Esophagus squamous epithelium (tissue), 5 donors: ENCODE measurements around the gene BRSK2. TPM values are rescaled to one million over a fixed set of nuclear protein-coding genes. Genes with fewer than 3 reads are reported as not detected.
"Not testable (repeated sequence)": the region's sequence is repeated elsewhere in the genome, so short reads cannot be mapped to it uniquely, and the experiment has no call there.

Experiments
- DNase-seq: peaks from one replicate; lab custom pipeline; 2025; lab: John Stamatoyannopoulos, UW
- H3K27ac ChIP-seq, 4 donors: fragments of 200-600 bp; sonication (generic); one replicate each; pipeline ENCODE4 v1.5.1; 2016 to 2019; ENCODE audit warnings: mild to moderate bottlenecking in 1 of 4
- H3K27me3 ChIP-seq, 4 donors: fragments of 200-600 bp; sonication (generic); 1 replicate in 3 of 4; 2 replicates in 1 of 4; pipeline versions ENCODE4 v1.5.1 to v1.6.0; 2017 to 2021; ENCODE audit warnings: antibody characterized with exemption in 1 of 4
- H3K36me3 ChIP-seq, 3 donors: fragments of 200-600 bp; sonication (generic); one replicate each; pipeline ENCODE4 v1.5.1; 2016 to 2019
- H3K4me1 ChIP-seq, 3 donors: fragments of 200-600 bp; sonication (generic); one replicate each; pipeline ENCODE4 v1.5.1; 2017 to 2019
- H3K4me3 ChIP-seq, 4 donors: fragments of 200-600 bp; sonication (generic); 1 replicate in 3 of 4; 2 replicates in 1 of 4; pipeline ENCODE4 v1.5.1; 2016 to 2019; ENCODE audit warnings: mild to moderate bottlenecking in 2 of 4, moderate library complexity in 1 of 4
- H3K9me3 ChIP-seq, 3 donors: fragments of 200-600 bp; sonication (generic); one replicate each; pipeline ENCODE4 v1.5.1; 2016 to 2019
- POLR2A ChIP-seq, 4 donors: fragments of 450-650 bp; IDR thresholded peaks; one replicate each; pipeline ENCODE4 v1.6.1; 2017; ENCODE audit warnings: antibody characterized with exemption in 4 of 4, mild to moderate bottlenecking in 4 of 4, moderate library complexity in 3 of 4
- WGBS, 2 donors: methylation state at CpG; one replicate each; pipeline ENCODE4 v1.1.5; 2018; 5-methylcytosine and 5-hydroxymethylcytosine counted together
- intact Hi-C: fragments of 100-400 bp; cut with DNase I; formaldehyde crosslinking; loops from one replicate; pipeline ENCODE4 v1.15.0; 2022
- total RNA-seq, 4 donors: library from RNA; depleted of rRNA; stranded (reverse); fragments of >200 nt; gene quantifications; one replicate each; pipeline ENCODE4 v1.1.0, GENCODE V29; 2016
- TF ChIP-seq, protein P1 (sequence below), 6 experiments: fragments of 450-650 bp in 4 of 6; fragments of 200-600 bp in 2 of 6; sonication (generic) in 2 of 6; IDR thresholded peaks; one replicate each; pipeline ENCODE4 v1.5.1; 2016 to 2019; ENCODE audit warnings: antibody characterized with exemption in 6 of 6, mild to moderate bottlenecking in 4 of 6, moderate library complexity in 4 of 6
- donor health status: DM: yes; HTN: yes; CAD: no.

BRSK2 gene
- total RNA-seq, 4 donors from 2014 or later = 0.23 to 1.3 (median 0.35) TPM; not detected in 1

- TF ChIP-seq, protein P1, sequence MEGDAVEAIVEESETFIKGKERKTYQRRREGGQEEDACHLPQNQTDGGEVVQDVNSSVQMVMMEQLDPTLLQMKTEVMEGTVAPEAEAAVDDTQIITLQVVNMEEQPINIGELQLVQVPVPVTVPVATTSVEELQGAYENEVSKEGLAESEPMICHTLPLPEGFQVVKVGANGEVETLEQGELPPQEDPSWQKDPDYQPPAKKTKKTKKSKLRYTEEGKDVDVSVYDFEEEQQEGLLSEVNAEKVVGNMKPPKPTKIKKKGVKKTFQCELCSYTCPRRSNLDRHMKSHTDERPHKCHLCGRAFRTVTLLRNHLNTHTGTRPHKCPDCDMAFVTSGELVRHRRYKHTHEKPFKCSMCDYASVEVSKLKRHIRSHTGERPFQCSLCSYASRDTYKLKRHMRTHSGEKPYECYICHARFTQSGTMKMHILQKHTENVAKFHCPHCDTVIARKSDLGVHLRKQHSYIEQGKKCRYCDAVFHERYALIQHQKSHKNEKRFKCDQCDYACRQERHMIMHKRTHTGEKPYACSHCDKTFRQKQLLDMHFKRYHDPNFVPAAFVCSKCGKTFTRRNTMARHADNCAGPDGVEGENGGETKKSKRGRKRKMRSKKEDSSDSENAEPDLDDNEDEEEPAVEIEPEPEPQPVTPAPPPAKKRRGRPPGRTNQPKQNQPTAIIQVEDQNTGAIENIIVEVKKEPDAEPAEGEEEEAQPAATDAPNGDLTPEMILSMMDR (IDR thresholded peaks at IDR 0.05) = no peak
- no peak for TF ChIP-seq POLR2A (IDR thresholded peaks at IDR 0.05)
- no peak for DNase-seq
- H3K4me3 ChIP-seq = no peak overlapping the region
- WGBS, 2 donors = 51% methylated on average over 3 of the region's 13 CpGs; no CpG with 5 or more reads in 1 of the 2 donors
- no peaks in the 10 kb centered on the region for H3K4me1 ChIP-seq
- H3K36me3 ChIP-seq = no peaks in the 10 kb centered on the region
- H3K9me3 ChIP-seq = peaks cover 0 to 12% (median 0%) of the 10 kb centered on the region in 3 donors
- H3K27me3 ChIP-seq = peaks cover 0 to 55% (median 0%) of the 10 kb centered on the region in 4 donors
- intact Hi-C loops = no loop called here
- H3K27ac ChIP-seq = no peak overlapping the region
Measured at GRCh38 chr11:1411301-1411700, 21.6 kb downstream of the BRSK2 start.

DNA sequence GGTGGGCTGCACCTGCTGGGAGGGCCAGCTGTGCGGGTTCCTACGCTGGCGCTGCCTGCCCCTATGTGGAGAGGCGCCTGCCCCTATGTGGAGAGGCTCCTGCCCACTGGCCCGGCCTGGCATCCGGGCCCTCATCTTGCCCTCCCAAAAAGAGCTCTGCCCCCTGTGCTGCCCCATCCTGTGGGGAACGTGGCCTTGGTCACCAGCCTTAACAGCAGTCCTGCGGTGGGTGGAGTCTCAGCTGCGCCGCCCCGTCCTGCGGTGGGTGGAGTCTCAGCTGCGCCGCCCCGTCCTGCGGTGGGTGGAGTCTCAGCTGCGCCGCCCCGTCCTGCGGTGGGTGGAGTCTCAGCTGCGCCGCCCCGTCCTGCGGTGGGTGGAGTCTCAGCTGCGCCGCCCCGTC, 22.0 kb downstream of the BRSK2 start:
- H3K36me3 ChIP-seq, H3K27ac ChIP-seq, H3K4me1 ChIP-seq, DNase-seq, intact Hi-C loops, H3K4me3 ChIP-seq: not testable (repeated sequence)
- Histone ChIP-seq H3K27me3 (peaks cover 0 to 52% (median 0%) of the 10 kb centered on the region in 4 donors), H3K9me3 (peaks cover 0 to 17% (median 3%) of the 10 kb centered on the region in 3 donors)
- WGBS, 2 donors = no CpG with 5 or more reads among the region's 27 CpGs

- no peak overlapping the region for H3K27ac ChIP-seq
- TF ChIP-seq, protein P1 (IDR thresholded peaks at IDR 0.05) = no peak
- no peak for TF ChIP-seq POLR2A (IDR thresholded peaks at IDR 0.05)
- WGBS, 2 donors = no CpG with 5 or more reads among the region's 36 CpGs
- peaks cover 0 to 25% (median 9%) of the 10 kb centered on the region in 3 donors for H3K9me3 ChIP-seq
- H3K36me3 ChIP-seq = no peaks in the 10 kb centered on the region
- intact Hi-C loops = no loop called here
- H3K27me3 ChIP-seq = peaks cover 0 to 46% (median 0%) of the 10 kb centered on the region in 4 donors
- H3K4me3 ChIP-seq = no peak overlapping the region
- no peak for DNase-seq
- no peaks in the 10 kb centered on the region for H3K4me1 ChIP-seq
Measured at GRCh38 chr11:1412377-1413095, 22.8 kb downstream of the BRSK2 start.

DNA sequence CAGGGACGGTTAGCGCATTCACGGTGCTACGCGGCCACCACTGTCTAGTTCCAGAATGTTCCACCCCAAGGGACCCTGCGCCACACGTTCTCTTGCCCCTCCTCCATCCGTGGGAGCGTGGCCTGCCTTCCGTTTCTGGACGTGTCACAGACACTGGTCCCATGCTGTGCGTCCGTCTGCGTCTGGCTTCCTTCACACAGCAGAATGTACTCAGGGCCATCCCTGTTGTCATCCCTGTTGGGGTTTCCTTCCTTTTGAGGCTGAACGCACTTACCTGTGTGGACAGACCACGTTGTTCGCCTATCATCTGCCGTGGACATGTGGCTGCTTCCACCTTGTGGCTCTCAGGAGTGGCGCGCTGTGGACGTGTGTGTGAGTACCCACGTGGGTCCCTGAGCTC, 24.9 kb downstream of the BRSK2 start:
- H3K4me3 ChIP-seq = no peak overlapping the region
- WGBS, 2 donors = 87 to 91% methylated on average over 22 of the region's 22 CpGs
- H3K27ac ChIP-seq = no peak overlapping the region
- DNase-seq = no peak
- peaks cover 0 to 29% (median 0%) of the 10 kb centered on the region in 4 donors for H3K27me3 ChIP-seq
- no peaks in the 10 kb centered on the region for H3K4me1 ChIP-seq
- H3K9me3 ChIP-seq = peaks cover 0 to 46% (median 30%) of the 10 kb centered on the region in 3 donors
- TF ChIP-seq POLR2A (IDR thresholded peaks at IDR 0.05) = no peak
- TF ChIP-seq, protein P1 (IDR thresholded peaks at IDR 0.05) = no peak
- intact Hi-C loops = no loop called here
- H3K36me3 ChIP-seq = no peaks in the 10 kb centered on the region

GRCh38 chr11:1415631-1416030, 25.9 kb downstream of the BRSK2 start:
- Histone ChIP-seq H3K4me1 (no peaks in the 10 kb centered on the region), H3K27ac (no peak overlapping the region), H3K9me3 (peaks cover 0 to 52% (median 36%) of the 10 kb centered on the region in 3 donors), H3K4me3 (no peak overlapping the region), H3K27me3 (peaks cover 0 to 24% (median 0%) of the 10 kb centered on the region in 4 donors), H3K36me3 (no peaks in the 10 kb centered on the region)
- no peak for DNase-seq
- 80 to 100% methylated on average over 1 of the region's 7 CpGs for WGBS, 2 donors
- intact Hi-C loops = no loop called here
- TF ChIP-seq POLR2A (IDR thresholded peaks at IDR 0.05) = no peak
- TF ChIP-seq, protein P1 (IDR thresholded peaks at IDR 0.05) = no peak

- H3K27me3 ChIP-seq = peaks cover 0 to 11% (median 0%) of the 10 kb centered on the region in 4 donors
- H3K4me3 ChIP-seq, DNase-seq, H3K36me3 ChIP-seq, H3K27ac ChIP-seq, H3K4me1 ChIP-seq, intact Hi-C loops: not testable (repeated sequence)
- H3K9me3 ChIP-seq = peaks cover 0 to 52% (median 36%) of the 10 kb centered on the region in 3 donors
- 83 to 88% methylated on average over 1 of the region's 1 CpG for WGBS, 2 donors
Measured at GRCh38 chr11:1418192-1418795, 28.6 kb downstream of the BRSK2 start.
